ENCODE data around the gene PARVG. TPM values are rescaled to one million over a fixed set of nuclear protein-coding genes. Genes with fewer than 3 reads are reported as not detected.

The PARVG gene
- total and polyA plus RNA-seq, 2 experiments from 2014 or later = not detected

DNA sequence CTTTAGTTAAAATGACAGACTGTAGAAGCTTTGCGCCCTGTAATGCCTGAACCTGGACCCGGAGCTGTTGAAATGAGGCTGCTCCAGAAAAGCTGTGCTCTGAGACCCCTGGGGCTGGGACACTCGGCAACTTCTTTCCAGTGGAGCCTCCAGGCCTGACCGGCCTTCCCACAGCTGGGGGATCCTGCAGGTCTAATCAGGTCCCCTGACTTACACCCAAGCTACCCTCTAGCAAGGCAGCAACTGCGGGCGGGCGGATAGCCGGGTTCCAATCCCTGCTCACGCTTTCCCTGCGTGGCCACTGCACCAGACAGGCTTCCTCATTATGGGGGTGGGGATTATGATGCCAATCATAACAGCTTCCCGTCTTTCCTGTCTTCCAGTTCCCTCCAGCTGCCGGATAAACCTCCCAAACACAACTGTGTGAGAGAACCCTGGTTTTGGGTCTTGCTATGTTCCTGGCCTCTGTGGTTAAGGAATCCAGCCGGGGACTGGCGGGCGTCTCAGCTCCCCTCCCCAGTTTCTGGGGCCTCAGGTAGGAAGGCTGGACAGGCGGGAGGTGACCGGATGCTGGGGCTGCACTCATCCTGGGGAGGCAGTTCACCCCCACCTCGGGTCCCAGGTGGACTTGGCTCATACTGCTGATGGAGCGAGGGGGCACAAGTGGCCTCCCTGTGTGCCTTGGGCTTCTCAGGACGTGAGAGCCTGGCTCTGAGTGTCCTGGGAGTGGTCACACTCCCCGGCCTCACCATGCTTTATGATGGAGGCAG, 38.6 kb downstream of the PARVG start:
- Histone ChIP-seq H3K27ac (no peak overlapping the region), H3K79me2 (ENCODE audit: insufficient read depth) (no peaks in the 10 kb centered on the region), H3K4me2 (ENCODE audit: unreplicated experiment) (no peak overlapping the region), H3K27me3 (replicated peaks; ENCODE audit: insufficient read depth) (peaks cover 15% of the 10 kb centered on the region; the same call in 1 of the 2 replicates), H2AFZ (no peak overlapping the region), H3K9ac (no peak overlapping the region), H4K20me1 (ENCODE audit: insufficient read depth) (no peaks in the 10 kb centered on the region), H3K4me1 (ENCODE audit: insufficient read depth) (no peaks in the 10 kb centered on the region), H3K9me3 (ENCODE audit: low read depth) (no peaks in the 10 kb centered on the region), H3K4me3 (no peak overlapping the region), H3F3A (ENCODE audit: insufficient read depth) (no peaks in the 10 kb centered on the region), H3K9me2 (ENCODE audit: insufficient read depth) (no peaks in the 10 kb centered on the region), H3K36me3 (ENCODE audit: low read depth) (no peaks in the 10 kb centered on the region)
- WGBS, 2 experiments (ENCODE audit: low coverage in 1 of 2, low lambda C conversion rate in 2 of 2, missing lambda C conversion rate in 2 of 2) = 69 to 71% methylated on average over 21 of the region's 21 CpGs
- no peak for DNase-seq
- no peak for TF ChIP-seq EZH2phosphoT487 (IDR thresholded peaks at IDR 0.05; ENCODE audit: insufficient read depth, low read depth)
- no peak for TF ChIP-seq EZH2 (IDR thresholded peaks at IDR 0.05; ENCODE audit: insufficient read depth, poor library complexity, severe bottlenecking)
- in situ Hi-C loops (cut with MboI) = no loop called here

DNA sequence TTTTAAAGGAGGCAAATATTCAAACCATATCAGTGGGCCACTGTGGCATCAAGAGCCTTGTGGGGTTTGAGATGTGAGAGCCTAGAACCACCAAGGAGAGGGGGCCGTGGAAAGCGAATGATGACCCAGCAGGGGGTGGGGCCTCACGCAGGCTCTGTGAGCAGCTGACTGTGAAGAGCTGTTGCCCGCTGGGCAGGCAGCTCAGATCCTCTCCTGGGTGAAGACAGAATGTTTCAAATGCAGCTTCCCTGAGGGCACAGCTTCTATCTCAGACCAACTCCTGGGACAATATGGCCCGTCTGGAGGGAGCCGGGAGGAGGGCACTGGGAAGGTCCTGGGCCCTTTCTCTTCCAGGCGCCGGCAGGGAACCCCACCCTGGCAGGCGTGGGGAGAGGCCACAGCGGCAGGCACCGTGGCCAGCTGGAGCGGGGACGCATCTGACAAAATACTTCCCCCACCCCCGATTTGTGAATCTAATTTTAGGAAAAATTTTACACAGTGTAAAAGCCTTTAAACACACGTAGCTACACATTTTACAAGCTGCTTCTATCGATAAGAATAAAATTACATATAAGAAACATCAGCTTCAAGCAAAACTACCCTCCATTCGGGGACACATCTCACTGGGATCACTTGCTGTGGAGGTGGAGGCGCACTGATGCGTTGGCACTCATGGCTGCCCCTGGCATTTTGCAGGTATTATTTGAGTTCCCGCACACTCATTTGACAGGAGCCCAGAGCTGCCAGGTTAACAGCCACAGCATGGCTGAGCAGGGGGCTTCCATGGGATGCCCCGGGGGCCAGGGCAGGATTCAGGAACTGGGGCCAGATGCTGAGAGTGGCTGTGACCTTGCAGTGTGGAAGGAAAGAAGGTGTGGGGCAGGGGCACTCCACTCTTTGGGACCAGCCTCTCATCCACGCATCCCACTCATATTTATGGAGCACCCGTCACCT, 40.3 kb downstream of the PARVG start:
- 67 to 75% methylated on average over 23 of the region's 23 CpGs for WGBS, 2 experiments (ENCODE audit: low coverage in 1 of 2, low lambda C conversion rate in 2 of 2, missing lambda C conversion rate in 2 of 2)
- no peaks in the 10 kb centered on the region for H3F3A ChIP-seq (ENCODE audit: insufficient read depth)
- H3K27ac ChIP-seq = no peak overlapping the region
- H3K4me2 ChIP-seq (ENCODE audit: unreplicated experiment) = no peak overlapping the region
- H3K27me3 ChIP-seq (replicated peaks; ENCODE audit: insufficient read depth) = peaks cover 25% of the 10 kb centered on the region
- no peaks in the 10 kb centered on the region for H3K9me3 ChIP-seq (ENCODE audit: low read depth)
- H4K20me1 ChIP-seq (ENCODE audit: insufficient read depth) = no peaks in the 10 kb centered on the region
- H2AFZ ChIP-seq = no peak overlapping the region
- H3K36me3 ChIP-seq (ENCODE audit: low read depth) = no peaks in the 10 kb centered on the region
- no peaks in the 10 kb centered on the region for H3K9me2 ChIP-seq (ENCODE audit: insufficient read depth)
- TF ChIP-seq EZH2 (IDR thresholded peaks at IDR 0.05; ENCODE audit: insufficient read depth, poor library complexity, severe bottlenecking) (no peak), EZH2phosphoT487 (IDR thresholded peaks at IDR 0.05; ENCODE audit: insufficient read depth, low read depth) (no peak)
- H3K4me1 ChIP-seq (ENCODE audit: insufficient read depth) = no peaks in the 10 kb centered on the region
- no peak overlapping the region for H3K4me3 ChIP-seq
- in situ Hi-C loops (cut with MboI) = no loop called here
- no peak overlapping the region for H3K9ac ChIP-seq
- no peaks in the 10 kb centered on the region for H3K79me2 ChIP-seq (ENCODE audit: insufficient read depth)
- DNase-seq = no peak

DNA sequence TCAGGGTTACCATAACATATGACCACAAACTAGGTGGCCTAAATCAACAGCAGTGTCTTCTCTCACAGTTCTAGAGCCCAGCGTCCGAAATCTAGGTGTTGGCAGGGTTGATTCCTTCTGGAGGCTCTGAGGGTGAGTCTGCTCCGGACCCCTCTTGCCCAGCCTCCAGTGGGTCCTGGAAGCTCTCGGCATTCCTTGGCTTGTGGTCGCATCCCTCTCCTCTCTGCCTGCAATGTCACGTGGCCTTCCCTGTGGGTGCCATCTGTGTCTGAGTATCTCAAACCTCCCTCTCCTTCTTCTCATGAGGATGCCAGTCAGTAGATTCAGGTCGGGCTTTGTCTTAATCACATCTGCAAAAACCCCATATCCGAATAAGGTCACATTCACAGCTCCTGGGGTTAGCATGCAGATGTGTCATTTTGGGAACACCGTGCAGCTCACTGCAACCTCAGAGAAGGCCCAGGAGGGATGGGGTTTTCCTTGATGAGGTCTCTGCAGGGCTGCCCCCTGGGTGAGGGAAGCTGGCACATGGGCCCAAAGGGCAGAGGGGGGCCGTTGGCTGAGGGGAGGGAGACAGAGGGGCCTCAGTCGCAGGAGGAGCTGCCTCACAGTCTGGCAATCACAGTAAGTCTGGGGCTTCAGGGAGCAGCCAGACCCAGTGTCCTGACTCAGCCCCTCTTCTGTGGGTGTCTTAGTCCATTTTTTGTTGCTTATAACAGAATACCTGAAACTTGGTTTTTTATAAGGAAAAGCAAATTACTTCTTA, 41.2 kb downstream of the PARVG start:
- H3K9ac ChIP-seq = no peak overlapping the region
- no peaks in the 10 kb centered on the region for H3K4me1 ChIP-seq (ENCODE audit: insufficient read depth)
- no peaks in the 10 kb centered on the region for H3K9me3 ChIP-seq (ENCODE audit: low read depth)
- no peak for TF ChIP-seq EZH2 (IDR thresholded peaks at IDR 0.05; ENCODE audit: insufficient read depth, poor library complexity, severe bottlenecking)
- TF ChIP-seq EZH2phosphoT487 (IDR thresholded peaks at IDR 0.05; ENCODE audit: insufficient read depth, low read depth) = no peak
- DNase-seq = no peak
- no peak overlapping the region for H3K27ac ChIP-seq
- H3K4me2 ChIP-seq (ENCODE audit: unreplicated experiment) = no peak overlapping the region
- H3K4me3 ChIP-seq = no peak overlapping the region
- no peaks in the 10 kb centered on the region for H4K20me1 ChIP-seq (ENCODE audit: insufficient read depth)
- no peaks in the 10 kb centered on the region for H3K9me2 ChIP-seq (ENCODE audit: insufficient read depth)
- H3F3A ChIP-seq (ENCODE audit: insufficient read depth) = no peaks in the 10 kb centered on the region
- WGBS, 2 experiments (ENCODE audit: low coverage in 1 of 2, low lambda C conversion rate in 2 of 2, missing lambda C conversion rate in 2 of 2) = 61 to 71% methylated on average over 11 of the region's 11 CpGs
- no peaks in the 10 kb centered on the region for H3K36me3 ChIP-seq (ENCODE audit: low read depth)
- no peaks in the 10 kb centered on the region for H3K79me2 ChIP-seq (ENCODE audit: insufficient read depth)
- H3K27me3 ChIP-seq (replicated peaks; ENCODE audit: insufficient read depth) = peaks cover 26% of the 10 kb centered on the region
- H2AFZ ChIP-seq = no peak overlapping the region
- in situ Hi-C loops (cut with MboI) = no loop called here

DNA sequence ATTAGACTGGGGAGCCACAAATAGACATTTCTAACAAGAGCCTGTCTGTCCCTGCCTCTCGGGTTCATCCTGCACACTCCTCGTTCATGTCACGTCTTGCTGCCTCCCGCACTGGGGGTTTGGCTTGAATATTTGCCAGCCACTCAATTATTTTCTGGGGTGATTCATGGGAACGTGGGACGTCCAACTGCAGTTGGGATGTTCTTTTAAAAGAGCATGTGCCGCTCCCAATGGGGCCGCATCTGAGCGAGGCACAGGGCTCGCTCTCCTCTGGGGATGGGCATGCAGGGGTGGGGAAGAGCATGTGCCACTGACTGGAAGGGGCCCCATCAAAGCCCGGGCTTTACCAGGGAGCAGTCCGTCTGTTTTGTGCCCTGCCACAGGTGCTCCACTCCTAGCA, 43.4 kb downstream of the PARVG start:
- no peaks in the 10 kb centered on the region for H4K20me1 ChIP-seq (ENCODE audit: insufficient read depth)
- no peaks in the 10 kb centered on the region for H3K4me1 ChIP-seq (ENCODE audit: insufficient read depth)
- in situ Hi-C loops (cut with MboI) = no loop called here
- H3K36me3 ChIP-seq (ENCODE audit: low read depth) = no peaks in the 10 kb centered on the region
- peaks cover 26% of the 10 kb centered on the region for H3K27me3 ChIP-seq (replicated peaks; ENCODE audit: insufficient read depth)
- H3F3A ChIP-seq (ENCODE audit: insufficient read depth) = no peaks in the 10 kb centered on the region
- no peak overlapping the region for H3K27ac ChIP-seq
- 20 to 25% methylated on average over 12 of the region's 12 CpGs for WGBS, 2 experiments (ENCODE audit: low coverage in 1 of 2, low lambda C conversion rate in 2 of 2, missing lambda C conversion rate in 2 of 2)
- no peak overlapping the region for H3K4me2 ChIP-seq (ENCODE audit: unreplicated experiment)
- H3K9me3 ChIP-seq (ENCODE audit: low read depth) = no peaks in the 10 kb centered on the region
- no peaks in the 10 kb centered on the region for H3K79me2 ChIP-seq (ENCODE audit: insufficient read depth)
- no peak for TF ChIP-seq EZH2 (IDR thresholded peaks at IDR 0.05; ENCODE audit: insufficient read depth, poor library complexity, severe bottlenecking)
- no peak for TF ChIP-seq EZH2phosphoT487 (IDR thresholded peaks at IDR 0.05; ENCODE audit: insufficient read depth, low read depth)
- peak; percentile 35 for DNase-seq
- H3K4me3 ChIP-seq = no peak overlapping the region
- no peaks in the 10 kb centered on the region for H3K9me2 ChIP-seq (ENCODE audit: insufficient read depth)
- H3K9ac ChIP-seq = no peak overlapping the region
- H2AFZ ChIP-seq = no peak overlapping the region

Measured in GM23248 (cell line).